Stimulated activated CD4-positive, alpha-beta T cell treated with anti-CD3 and anti-CD28 coated beads, TNF-alpha, amount 100 ng/mL, for 24 hours (primary cell): Measurements from ENCODE around the gene UBALD2.
"Not testable (repeated sequence)": the region's sequence is repeated elsewhere in the genome, so short reads cannot be mapped to it uniquely, and the experiment has no call there.

ENCODE experiments used
- DNase-seq, 3 experiments: peaks; one replicate each; pipeline ENCODE4 v3.0.0-alpha.2; 2020; ENCODE audit warnings: low read depth in 3 of 3

The UBALD2 gene

DNA sequence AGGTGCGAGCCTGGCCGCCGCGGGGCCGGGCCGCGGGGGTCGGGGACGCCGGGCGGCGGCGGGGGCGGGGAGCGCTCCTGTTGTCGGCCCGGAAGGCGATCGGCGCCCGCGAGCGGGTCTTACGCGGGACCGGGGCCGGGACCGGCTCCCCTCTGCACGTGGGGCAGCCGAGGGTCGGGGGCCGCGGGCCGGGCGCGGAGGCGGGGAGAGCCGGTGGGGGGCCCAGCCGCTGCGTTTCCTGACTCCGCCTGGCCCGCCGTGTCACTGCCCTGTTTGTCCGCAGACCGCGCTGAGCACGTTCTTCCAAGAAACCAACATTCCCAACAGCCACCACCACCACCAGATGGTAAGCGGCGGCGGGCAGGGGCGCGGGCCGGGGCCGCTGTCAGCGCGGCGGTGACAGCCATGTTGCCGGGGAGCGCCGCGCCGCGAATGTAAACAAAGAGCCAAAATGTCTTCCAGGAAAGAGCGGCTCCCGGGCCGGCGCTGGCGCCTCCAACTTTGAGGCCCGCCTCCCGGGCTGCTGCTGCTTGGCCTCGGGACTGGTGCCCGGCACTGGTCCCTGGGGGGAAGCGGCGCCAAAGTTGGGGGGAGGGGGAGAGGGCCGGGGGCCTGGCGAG lies 586 bp downstream of the UBALD2 start:
- DNase-seq: peak in 1 of 3 experiments; percentile 48

DNA sequence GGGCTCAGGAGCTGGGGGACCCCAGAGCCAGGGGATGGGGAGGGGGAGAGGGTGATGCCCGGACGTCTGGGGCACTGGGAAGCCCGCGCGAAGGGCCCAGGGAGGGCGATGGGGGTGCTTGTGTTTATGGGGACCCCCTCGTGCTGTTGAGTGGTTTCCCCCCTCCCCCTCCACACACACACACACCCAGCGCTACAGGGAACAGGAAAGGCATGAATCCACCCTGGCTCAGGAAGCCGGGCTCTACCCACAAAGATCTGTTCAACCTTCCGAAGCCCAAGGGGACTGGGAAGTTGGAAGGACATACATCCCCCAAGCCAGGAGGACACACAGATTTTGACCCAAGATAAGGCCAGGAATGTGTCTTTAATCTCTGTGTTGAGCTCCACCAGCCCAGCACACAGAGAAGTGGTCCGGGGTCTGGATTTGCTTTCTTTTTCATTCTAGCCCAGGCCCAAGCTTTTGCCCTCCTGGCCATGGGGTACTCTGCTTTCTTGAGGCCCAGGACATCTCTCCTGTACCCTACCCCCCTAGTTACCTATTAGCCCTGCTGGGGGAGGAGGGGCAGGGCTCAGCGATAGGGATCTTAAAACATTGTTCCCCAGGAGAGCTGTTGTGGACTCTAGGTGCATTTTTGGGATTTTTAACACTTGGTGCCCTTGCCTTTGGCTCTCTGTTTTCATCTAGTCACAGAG lies 1.2 kb downstream of the UBALD2 start:
- DNase-seq: no peak

DNA sequence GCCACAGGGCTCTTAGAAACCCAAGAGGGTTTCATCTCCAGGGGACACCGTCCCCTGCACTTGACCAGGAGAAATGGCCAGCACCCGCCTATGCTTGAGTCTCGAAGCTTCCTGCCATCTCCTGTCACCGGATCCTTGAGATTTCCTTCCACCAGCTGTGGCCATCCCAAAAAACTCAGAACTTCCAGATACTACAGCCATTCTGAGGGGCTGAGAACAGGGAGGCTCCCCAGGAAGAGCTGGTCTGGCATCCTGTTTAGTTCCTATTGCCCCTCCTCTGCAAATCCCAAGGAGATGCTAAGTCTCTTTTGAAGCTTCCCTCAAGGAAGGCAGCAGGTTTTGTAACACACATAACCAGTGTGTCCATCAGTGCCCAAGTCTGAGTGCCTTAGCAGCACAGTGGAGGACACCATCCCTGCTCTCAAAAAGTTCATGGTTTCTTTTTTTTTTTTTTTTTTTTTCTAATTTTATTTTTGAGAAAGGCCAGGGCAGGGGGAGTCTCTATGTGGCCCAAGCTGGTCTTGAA lies 2.0 kb downstream of the UBALD2 start:
- DNase-seq: no peak

DNA sequence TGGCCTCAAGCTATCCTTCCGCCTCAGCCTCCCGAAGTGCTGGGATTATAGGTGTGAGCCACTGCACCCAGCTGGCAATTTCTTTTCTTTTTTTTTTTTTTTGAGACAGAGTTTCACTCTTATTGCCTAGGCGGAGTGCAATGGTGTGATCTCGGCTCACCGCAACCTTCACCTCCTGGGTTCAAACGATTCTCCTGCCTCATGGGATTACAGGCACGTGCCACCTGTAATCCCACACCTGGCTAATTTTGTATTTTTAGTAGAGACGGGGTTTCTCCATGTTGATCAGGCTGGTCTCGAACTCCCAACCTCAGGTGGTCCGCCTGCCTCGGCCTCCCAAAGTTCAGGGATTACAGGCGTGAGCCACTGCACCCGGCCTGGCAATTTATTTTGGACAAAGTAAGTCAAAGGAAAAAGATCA lies 2.4 kb downstream of the UBALD2 start:
- DNase-seq: not testable (repeated sequence)

DNA sequence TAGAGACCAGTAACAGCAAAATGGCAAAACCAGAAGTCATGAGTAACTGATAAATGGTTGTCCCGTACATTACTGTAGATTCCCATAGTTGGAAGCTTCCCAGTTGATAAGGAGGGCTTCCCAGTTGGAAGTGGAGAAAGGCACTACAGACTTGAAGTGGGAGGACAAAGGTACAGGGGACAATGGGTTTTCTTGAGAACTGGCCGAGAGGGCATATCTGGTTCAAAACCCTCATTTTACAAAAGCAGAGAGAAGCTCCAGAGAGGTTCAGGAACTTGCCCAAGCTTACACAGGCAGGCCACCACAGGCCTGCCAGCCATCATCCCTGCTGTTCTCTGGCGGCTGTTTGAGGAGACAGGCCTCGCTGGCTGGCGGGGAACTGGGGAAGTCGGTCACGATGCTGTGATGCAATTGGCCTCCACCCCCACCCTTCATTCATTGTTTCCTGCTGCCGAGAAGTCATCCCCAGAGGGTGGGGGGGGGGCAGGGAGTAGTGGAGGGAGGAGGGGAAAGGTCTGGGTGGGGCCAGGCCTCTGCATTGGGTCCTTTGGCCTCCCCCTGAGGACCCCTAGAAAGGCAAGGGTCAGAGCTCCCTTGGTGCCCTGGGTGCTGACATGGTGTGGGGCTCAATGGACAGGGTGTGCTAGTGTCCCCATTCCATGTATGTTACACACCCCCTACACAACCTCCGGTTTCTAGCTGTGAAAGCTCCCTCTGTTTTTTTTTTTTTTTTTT lies 3.0 kb downstream of the UBALD2 start:
- peak; percentile 55 to 82 (median 59) for DNase-seq

DNA sequence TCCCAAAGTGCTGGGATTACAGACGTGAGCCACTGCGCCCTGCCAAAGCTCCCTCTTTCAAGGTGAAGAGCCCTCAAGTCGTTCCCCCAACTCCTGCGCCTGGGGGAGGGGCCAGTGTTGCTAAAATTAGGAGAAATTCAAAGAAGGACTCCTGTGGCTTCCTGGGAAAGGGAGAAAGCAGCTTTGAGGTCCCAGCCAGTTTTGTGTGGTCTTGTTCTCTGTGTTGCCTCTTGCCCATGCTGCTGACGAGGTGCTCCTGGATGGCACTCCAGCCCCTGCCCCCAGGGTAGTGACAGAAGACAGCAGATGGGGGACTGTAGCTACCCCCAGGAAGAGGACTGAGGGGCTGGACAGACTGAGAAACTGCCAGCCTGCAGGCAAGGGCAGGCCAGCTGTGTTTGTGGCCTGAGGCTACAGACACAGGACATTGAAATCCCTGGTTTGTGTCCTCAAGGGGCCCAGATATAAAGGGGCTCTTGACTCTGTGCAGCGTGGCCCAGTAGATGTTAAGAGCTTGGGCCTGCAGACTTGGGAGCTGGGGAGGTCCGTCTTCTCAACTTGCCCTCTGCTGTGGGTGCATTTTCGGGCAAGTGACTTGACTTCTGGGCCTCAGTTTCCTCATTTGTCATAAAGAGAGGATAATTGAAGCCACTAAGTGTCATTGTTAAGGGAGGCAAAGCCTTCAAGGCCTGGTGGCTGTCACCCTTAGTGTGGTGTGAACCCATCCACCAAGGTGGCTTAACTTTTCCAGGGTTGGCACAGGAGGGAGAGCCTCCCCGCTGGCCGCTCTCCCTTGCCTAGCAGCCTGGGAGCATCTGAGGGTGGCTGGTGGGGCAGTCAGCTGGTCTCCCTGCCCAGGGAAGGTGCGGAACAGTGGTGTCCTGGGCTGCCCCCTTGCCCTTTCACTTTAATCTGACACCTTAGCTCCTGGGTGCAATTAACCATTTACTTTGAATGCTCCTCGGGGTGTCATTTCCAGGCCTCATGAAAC lies 4.1 kb downstream of the UBALD2 start:
- no peak for DNase-seq

DNA sequence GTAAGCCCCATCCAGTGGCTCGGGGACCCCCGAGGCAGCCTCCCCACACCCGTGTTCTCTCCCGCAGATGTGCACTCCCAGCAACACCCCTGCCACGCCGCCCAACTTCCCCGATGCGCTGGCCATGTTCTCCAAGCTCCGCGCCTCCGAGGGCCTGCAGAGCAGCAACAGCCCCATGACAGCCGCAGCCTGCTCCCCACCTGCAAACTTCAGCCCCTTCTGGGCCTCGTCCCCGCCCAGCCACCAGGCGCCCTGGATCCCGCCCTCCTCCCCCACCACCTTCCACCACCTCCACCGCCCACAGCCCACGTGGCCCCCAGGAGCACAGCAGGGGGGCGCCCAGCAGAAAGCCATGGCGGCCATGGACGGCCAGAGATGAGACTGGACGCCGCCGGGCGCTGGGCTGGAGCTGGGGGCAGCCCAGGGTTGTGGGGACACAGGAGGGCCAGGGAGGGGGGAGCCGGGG lies 5.0 kb downstream of the UBALD2 start:
- DNase-seq: no peak

DNA sequence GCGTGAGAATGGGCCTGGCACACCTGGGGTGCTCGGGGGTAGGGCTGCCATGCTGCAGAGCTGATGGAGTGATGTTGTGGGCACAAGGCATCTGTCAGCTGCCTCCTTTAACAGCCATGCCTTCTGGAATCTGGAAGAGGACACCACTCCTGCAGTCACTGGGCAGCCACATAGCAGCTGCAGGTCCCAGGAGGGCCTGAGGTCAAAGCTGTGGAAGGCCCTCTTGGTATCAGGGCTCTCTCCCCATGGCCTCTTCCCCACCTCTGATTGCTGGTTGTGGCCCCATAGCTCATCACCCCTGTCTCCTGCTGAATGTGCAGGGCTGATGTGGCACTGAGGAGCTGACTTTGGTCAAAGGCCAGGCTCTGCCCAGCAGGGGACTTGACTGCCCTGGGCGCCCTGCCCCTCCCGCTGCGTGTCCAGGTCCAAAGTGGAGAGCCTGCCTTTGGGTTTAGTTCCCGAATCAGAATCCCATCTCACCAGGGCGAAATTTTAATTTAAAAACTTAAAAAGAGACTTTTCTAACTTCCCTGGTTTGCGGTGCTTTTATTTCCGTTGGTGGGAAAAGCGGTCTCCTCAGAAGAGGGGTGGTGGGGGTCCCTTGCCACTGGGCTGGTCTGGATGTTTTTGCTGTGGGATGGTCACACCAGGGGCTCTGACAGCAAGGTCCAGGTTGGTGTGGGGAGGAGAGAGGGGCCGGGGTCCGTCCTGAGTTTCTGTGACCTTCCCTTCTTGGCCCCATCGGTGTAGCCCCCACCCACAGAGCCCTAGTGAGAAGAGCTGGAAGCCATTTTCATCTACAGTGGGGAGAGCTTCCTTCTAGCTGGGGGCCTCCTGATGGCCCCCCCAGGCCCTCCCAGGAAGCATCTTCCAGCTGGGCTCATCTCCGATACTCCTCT lies 5.9 kb downstream of the UBALD2 start:
- DNase-seq: no peak

DNA sequence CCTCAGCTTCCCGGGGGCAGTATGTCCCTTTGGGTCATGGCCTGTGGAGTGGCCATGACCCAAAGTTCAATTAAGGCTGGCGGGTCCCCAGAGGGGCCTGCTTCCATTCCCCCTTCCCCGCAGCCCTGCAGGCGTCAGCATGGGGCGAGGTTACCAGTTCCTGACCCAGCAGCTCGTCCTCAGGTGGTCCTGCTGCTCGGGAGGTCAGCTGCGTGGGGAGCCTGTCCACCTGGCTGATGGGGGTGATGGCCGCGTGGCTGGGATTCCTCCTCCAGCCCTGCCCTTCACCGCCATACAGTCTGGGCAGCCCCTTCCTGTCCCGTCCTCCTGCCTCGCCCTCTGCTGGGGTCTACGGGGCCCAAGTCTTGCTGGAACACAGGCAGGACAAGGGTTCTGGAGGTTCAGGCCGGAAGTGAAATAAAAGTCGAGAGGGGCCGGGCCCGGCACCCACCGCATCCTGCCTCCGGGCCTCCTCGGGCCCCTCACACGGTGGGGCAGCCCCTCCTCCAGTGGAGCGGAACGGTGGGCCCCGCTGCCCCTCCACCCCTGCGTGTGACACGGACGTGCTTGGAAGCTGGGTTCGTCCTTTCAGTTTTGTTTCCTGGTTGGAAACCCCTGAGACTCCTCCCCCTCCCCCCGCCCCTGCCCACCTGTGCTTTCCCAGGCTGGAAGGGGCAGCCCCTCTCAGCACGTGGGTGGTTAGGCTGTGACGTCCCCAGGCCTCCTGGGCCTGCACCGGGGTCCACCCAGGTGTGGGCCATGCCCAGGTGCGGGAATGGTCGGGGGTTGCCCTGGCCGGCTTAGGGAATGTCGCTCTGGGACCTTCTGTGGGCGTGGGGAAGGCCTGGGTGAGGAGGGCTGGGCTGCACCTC lies 6.8 kb downstream of the UBALD2 start:
- peak; percentile 69 to 92 (median 76) for DNase-seq

DNA sequence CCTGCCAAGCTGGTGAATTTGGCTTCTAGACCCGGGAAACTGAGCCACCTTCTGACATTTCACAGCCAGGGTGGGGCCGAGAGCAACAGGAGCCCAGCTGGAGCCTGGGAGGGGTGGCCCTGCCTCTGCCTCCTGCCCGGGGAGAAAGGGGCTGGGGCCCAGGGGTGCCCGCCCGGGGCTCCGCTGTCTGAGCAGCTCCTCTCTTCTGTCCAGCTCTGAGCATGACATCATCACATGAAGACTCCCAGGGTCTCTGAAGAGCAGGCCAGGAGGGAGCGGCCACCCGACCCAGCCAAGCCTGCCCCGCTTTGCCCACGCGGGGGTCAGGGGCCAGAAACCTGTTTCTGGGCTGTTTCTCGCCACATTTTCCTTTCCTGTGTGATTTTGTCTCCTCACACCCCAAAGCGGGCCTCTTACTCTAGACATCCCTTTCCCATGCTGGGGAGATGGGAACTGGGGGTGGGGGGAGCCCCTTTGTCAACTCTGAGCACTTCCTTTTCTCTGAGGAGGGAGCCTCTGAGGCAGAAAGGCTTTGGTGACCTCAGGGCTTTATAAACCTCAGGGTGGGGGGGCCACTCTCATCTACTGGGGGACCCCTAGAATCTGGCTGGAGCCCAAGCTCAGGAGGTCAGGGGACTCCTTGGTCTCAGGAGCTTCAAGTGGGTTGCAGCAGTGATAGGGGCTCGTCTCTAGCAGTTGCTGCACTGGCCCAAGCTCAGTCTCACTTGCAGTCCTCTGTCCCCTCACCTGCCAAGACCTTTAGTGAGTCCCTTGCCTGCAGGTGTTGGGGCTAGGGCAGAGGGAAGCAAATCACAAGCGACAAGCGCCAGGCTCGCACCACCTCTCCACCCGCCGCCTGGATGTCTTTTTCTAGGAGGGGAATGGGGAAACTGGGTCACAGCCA lies 7.6 kb downstream of the UBALD2 start:
- DNase-seq: peak in 2 of 3 experiments; percentile 46 to 79

DNA sequence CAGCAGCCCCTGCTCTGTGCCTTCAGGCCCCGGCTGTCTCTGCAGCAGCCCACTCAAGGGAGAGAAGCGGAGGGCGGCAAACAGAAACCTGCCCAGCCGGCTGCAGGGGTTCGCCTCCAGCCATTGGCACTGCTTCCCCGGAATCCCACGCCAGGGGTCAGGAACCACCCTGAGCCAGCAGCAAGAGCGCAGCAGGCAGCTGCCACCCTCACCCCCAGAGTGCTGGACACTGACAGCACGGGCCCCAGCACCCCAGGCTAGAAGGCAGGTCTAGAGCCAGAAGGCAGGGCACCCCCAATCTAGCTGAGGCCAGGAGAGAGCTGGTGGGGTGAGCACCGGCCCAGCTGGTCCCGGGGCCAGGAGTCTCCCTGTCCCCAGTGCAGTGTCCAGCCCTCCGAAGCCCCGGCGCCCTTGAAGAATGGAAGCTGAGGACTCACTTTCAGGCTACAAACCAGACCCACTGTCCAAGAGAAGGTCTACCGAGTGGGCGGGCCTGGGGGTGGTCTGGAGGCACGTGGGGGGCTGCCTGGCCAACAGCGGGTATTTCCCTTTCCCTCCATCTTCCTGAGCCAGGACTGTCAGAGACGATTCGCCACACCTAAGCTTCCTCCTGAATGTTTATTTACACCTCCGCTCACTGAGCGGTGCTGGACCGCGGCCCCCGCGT lies 8.4 kb downstream of the UBALD2 start:
- no peak for DNase-seq

DNA sequence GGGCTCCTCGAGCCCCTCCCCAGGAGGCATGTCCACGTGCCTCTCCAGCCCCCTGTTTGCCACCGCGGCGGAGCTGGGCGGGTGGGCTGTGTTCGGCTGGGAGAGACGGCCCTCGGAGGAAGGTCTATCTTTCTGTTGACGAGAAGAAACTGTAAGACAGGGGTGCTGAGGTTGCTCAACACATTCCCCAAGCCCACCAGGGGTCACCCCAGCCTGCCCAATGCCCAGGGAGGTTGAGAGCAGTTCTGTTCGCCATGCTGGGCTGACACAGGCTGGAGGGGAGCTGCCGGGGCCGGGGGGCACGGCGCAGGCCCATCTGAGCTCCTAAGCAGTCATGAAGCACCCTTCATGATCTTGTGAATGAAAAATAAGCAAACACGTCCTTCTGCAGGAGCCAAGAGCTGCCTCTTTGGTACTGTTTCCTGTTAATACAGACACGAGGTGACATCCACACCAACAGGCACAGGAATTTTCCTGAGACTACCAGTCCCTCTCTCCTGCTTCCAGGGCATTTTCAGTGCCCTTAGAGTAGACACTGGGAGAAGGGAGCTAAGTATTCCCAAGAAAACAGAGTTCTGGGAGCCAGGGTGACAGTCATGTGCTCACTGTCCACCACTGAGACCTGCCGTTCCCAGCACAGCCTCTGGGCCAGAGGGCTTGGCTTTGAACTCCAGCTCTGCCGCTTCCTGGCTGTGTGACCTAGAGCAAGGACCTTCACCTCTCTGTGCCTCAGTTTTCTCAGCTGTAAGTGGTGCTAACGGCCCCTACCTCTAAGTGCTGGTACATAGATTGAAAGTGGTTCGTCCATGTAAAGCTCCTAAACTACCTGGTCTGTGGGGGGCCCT lies 9.2 kb downstream of the UBALD2 start:
- no peak for DNase-seq

DNA sequence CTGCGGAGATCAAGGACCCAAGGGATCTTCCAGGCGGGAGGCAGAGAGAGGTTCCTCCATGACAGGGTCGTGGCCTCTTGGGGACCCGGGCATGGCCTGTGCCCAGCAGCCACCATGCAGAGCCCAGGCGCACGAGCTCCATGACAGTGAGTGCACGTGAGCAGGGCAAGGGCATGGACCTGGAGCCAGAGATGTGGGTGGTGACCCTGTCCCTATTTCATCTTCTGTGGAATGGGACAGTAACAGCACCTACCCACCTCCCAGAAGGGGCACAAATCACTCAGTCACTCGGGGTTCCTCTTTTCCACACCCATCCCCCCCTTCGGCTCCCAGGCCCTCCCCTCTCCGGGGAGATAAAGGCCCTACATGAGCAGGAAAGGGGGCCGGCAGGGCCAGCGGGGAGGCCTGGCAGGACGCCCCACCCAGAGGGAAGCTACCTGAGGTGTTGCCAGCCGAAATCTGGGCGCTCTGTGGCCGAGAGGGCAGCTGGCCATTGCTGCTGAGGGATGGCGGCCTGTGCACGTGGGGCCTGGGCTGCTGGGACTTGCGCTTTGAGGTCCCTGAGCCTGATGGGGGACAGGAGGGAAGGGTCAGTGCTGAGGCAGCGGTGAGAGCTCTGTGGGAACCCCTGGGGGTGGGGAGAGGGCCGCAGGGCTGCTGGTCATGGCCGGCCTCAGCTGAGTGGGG lies 10.4 kb downstream of the UBALD2 start:
- no peak for DNase-seq

DNA sequence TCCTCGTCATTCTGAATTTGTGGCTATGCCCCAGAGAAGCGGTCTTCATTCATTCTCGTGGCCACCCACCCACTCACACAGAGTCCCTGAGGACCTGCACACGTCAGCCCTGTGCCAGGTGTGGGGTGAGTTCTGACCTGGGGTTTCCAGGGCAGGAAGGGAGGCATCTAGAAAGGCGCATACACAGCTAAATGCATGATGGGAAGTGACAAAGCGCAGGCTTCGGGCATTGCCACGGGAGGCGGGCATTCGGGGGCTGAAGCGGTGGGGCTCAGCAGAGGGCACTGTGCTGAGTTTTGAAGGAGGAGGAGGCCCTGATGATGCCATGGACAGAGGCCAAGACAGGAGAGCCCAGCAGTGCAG lies 10.9 kb downstream of the UBALD2 start:
- DNase-seq: no peak

DNA sequence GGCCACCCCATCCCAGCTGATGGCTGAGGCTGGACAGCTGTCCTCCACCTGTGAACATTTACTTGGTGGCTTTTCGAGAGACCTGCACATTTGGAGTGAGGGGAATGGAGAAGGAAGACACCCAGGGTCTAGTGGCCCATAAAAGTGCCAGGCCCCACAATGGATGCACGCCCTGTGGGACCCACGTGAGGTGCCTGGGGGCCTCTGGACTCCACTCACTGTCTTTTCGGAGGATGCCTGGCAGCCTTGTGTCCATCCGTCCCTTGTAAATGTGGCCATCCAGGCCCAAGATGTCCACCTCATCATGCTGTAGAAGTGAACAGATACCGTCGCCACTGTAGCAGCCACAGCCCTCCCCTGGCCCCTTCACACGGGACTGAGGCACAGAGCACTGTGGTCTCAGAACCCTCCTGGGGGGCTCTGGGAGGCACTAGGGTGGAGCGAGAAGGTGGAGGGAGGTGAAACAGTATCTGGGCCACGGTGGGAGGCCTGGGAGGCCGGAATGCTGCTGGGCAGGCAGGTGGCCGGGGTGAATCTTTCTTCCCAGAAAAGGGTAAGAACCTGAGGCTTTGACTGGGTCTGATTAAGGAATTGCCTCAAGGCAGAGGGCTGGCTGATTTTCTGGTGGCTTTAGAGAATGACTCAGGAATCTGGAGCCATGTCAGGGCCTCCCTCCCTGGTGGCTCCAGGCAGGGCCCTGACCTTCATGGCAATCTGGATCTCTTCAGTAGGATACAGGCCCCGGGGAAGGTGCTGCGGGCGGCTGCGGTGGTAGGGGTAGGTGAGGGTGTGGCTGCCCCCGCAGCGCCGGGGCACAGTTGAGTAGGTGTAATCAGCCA lies 11.5 kb downstream of the UBALD2 start:
- no peak for DNase-seq
